GM23338 (cell line): ENCODE measurements around the gene TBX1. TPM values are rescaled to one million over a fixed set of nuclear protein-coding genes. Genes with fewer than 3 reads are reported as not detected.

Experiments
- ATAC-seq: fragments of 200-7000 bp; cut with Tn5 transposase; 3 replicates; pipeline ENCODE4 v1.9.1; 2020
- DNase-seq: peaks from one replicate; pipeline ENCODE4 v3.0.0-alpha.2; 2015; ENCODE audit warnings: low spot score
- H2AFZ ChIP-seq: fragments of 200-600 bp; sonication (generic); 2 replicates; pipeline ENCODE4 v1.8.0; 2016; ENCODE audit warnings: antibody characterized with exemption, mild to moderate bottlenecking, moderate library complexity
- H3F3A ChIP-seq: fragments of 200-600 bp; sonication (generic); replicated peaks from 2 replicates; pipeline ENCODE4 v1.8.0; 2017; ENCODE audit warnings: antibody characterized with exemption, mixed run types, low read depth
- H3K27ac ChIP-seq: fragments of 200-600 bp; sonication (generic); 2 replicates; pipeline ENCODE4 v1.6.1; 2016; ENCODE audit warnings: low read depth
- H3K27me3 ChIP-seq: fragments of 200-600 bp; sonication (generic); 2 replicates; pipeline ENCODE4 v1.8.0; 2016; ENCODE audit warnings: mild to moderate bottlenecking, mixed run types, moderate library complexity; ENCODE audit not compliant: insufficient read depth
- H3K36me3 ChIP-seq: fragments of 200-600 bp; sonication (generic); 2 replicates; pipeline ENCODE4 v1.8.0; 2016; ENCODE audit warnings: mild to moderate bottlenecking; ENCODE audit not compliant: insufficient read depth
- H3K4me1 ChIP-seq: fragments of 200-600 bp; sonication (generic); 2 replicates; pipeline ENCODE4 v1.8.0; 2016; ENCODE audit warnings: mild to moderate bottlenecking, moderate library complexity; ENCODE audit not compliant: insufficient read depth
- H3K4me2 ChIP-seq: fragments of 200-600 bp; sonication (generic); 2 replicates; pipeline ENCODE4 v1.7.1; 2017; ENCODE audit warnings: mixed run types
- H3K4me3 ChIP-seq: fragments of 200-600 bp; sonication (generic); 2 replicates; pipeline ENCODE4 v1.6.1; 2016; ENCODE audit warnings: mixed run types
- H3K79me2 ChIP-seq: fragments of 200-600 bp; sonication (generic); replicated peaks from 2 replicates; pipeline ENCODE4 v1.8.0; 2017; ENCODE audit warnings: mild to moderate bottlenecking; ENCODE audit not compliant: insufficient read depth
- H3K9me2 ChIP-seq: fragments of 200-600 bp; sonication (generic); 2 replicates; pipeline ENCODE4 v1.8.0; 2017; ENCODE audit not compliant: insufficient read depth
- H4K20me1 ChIP-seq: fragments of 200-600 bp; sonication (generic); replicated peaks from 2 replicates; pipeline ENCODE4 v1.8.0; 2017; ENCODE audit warnings: mild to moderate bottlenecking; ENCODE audit not compliant: insufficient read depth
- H3K27ac Mint-ChIP-seq: 2 replicates; pipeline ENCODE4 v1.8.0; 2020; ENCODE audit warnings: inconsistent platforms, mild to moderate bottlenecking, moderate library complexity, mixed read lengths
- H3K27me3 Mint-ChIP-seq: 3 replicates; pipeline ENCODE4 v1.8.0; 2022; ENCODE audit warnings: low read depth, mild to moderate bottlenecking, moderate library complexity, mixed read lengths, inconsistent platforms; ENCODE audit not compliant: insufficient read depth, poor library complexity
- H3K36me3 Mint-ChIP-seq: 3 replicates; pipeline ENCODE4 v1.8.0; 2021; ENCODE audit warnings: low read depth, mild to moderate bottlenecking, inconsistent platforms, moderate library complexity, mixed read lengths
- H3K4me1 Mint-ChIP-seq: 3 replicates; pipeline ENCODE4 v1.8.0; 2020; ENCODE audit warnings: mild to moderate bottlenecking, inconsistent platforms, mixed read lengths
- H3K4me3 Mint-ChIP-seq: 3 replicates; pipeline ENCODE4 v1.8.0; 2021; ENCODE audit warnings: moderate library complexity, mild to moderate bottlenecking, inconsistent platforms, mixed read lengths
- H3K9me3 Mint-ChIP-seq: 3 replicates; pipeline ENCODE4 v1.8.0; 2020; ENCODE audit warnings: moderate library complexity, mild to moderate bottlenecking, inconsistent platforms, mixed read lengths
- CREB1 ChIP-seq: fragments of 250-450 bp; sonication (Bioruptor Pico); IDR thresholded peaks from 2 replicates; pipeline ENCODE4 v1.5.0; 2020; ENCODE audit warnings: low read depth, mild to moderate bottlenecking, moderate library complexity
- CTCF ChIP-seq, 2 experiments: fragments of 200-600 bp in 1 of 2; sonication (generic) in 1 of 2; conservative IDR thresholded peaks; 2 replicates each; pipeline versions ENCODE4 v1.5.1 to v1.6.1; 2016 to 2017; ENCODE audit warnings: antibody characterized with exemption in 2 of 2, low read depth in 2 of 2, mild to moderate bottlenecking in 2 of 2, moderate library complexity in 1 of 2
- ETS1 ChIP-seq: IDR thresholded peaks from 2 replicates; pipeline ENCODE4 v1.6.1; 2016; ENCODE audit warnings: antibody characterized with exemption
- EZH2 ChIP-seq: fragments of 200-600 bp; sonication (generic); IDR thresholded peaks from one replicate; pipeline ENCODE4 v1.8.0; 2017; ENCODE audit warnings: antibody characterized with exemption, mild to moderate bottlenecking, low read depth; ENCODE audit not compliant: unreplicated experiment
- EZH2phosphoT487 ChIP-seq: fragments of 200-600 bp; sonication (generic); IDR thresholded peaks from one replicate; pipeline ENCODE4 v1.8.1; 2018; ENCODE audit warnings: antibody characterized with exemption; ENCODE audit not compliant: unreplicated experiment
- JUNB ChIP-seq: IDR thresholded peaks from one replicate; pipeline ENCODE4 v1.6.1; 2016; ENCODE audit warnings: antibody characterized with exemption; ENCODE audit not compliant: unreplicated experiment
- NANOG ChIP-seq: IDR thresholded peaks from 2 replicates; pipeline ENCODE4 v1.6.1; 2016; ENCODE audit warnings: antibody characterized with exemption, borderline replicate concordance
- POLR2AphosphoS5 ChIP-seq: IDR thresholded peaks from 2 replicates; pipeline ENCODE4 v1.6.1; 2016; ENCODE audit warnings: antibody characterized with exemption, low read depth
- STAT1 ChIP-seq: IDR thresholded peaks from one replicate; pipeline ENCODE4 v1.6.1; 2016; ENCODE audit warnings: antibody characterized with exemption; ENCODE audit not compliant: unreplicated experiment
- ZNF114 ChIP-seq: fragments of 250-450 bp; sonication (Bioruptor Pico); IDR thresholded peaks from 2 replicates; pipeline ENCODE4 v1.5.0; 2020; ENCODE audit warnings: mild to moderate bottlenecking, moderate library complexity
- ZNF331 ChIP-seq: fragments of 250-450 bp; sonication (Bioruptor Pico); IDR thresholded peaks from 2 replicates; pipeline ENCODE4 v1.5.0; 2020; ENCODE audit warnings: low read depth, mild to moderate bottlenecking, moderate library complexity
- polyA plus RNA-seq: library from polyadenylated mRNA; unstranded; fragments of >200 nt; fragmentation: Nextera tagmentation; extraction: Ambion mirVana; gene quantifications from 2 replicates; pipeline ENCODE4 v1.2.1, GENCODE V29; 2016
- total RNA-seq: library from RNA; depleted of rRNA; stranded (reverse); fragments of >200 nt; shearing (Covaris generic); gene quantifications from 2 replicates; pipeline ENCODE4 v1.2.3, GENCODE V29; 2014
- TF ChIP-seq, protein P1 (sequence below): IDR thresholded peaks from one replicate; pipeline ENCODE4 v1.6.1; 2018; ENCODE audit warnings: antibody characterized with exemption; ENCODE audit not compliant: unreplicated experiment
- TF ChIP-seq, protein P2 (sequence below): fragments of 250-450 bp; sonication (Bioruptor Pico); IDR thresholded peaks from 2 replicates; pipeline ENCODE4 v1.5.0; 2020; ENCODE audit warnings: mild to moderate bottlenecking, moderate library complexity

Gene TBX1
- total and polyA plus RNA-seq, 2 experiments from 2014 or later = 0.19 to 0.66 TPM

- Mint-ChIP-seq H3K36me3 (no peaks in the 10 kb centered on the region), H3K27me3 (peaks cover 20% of the 10 kb centered on the region), H3K27ac (no peak overlapping the region), H3K4me1 (no peaks in the 10 kb centered on the region; the same call in 2 of the 3 replicates), H3K9me3 (no peaks in the 10 kb centered on the region; the same call in 2 of the 3 replicates), H3K4me3 (no peak overlapping the region)
- Histone ChIP-seq H3K4me3 (no peak overlapping the region), H3K4me2 (no peak overlapping the region), H2AFZ (no peak overlapping the region), H3K27ac (no peak overlapping the region), H3K36me3 (no peaks in the 10 kb centered on the region), H3F3A (no peaks in the 10 kb centered on the region), H3K79me2 (no peaks in the 10 kb centered on the region), H3K9me2 (no peaks in the 10 kb centered on the region), H3K4me1 (no peaks in the 10 kb centered on the region), H4K20me1 (no peaks in the 10 kb centered on the region), H3K27me3 (no peaks in the 10 kb centered on the region)
- ATAC-seq (no peak), DNase-seq (no peak)
- TF ChIP-seq, protein P1, sequence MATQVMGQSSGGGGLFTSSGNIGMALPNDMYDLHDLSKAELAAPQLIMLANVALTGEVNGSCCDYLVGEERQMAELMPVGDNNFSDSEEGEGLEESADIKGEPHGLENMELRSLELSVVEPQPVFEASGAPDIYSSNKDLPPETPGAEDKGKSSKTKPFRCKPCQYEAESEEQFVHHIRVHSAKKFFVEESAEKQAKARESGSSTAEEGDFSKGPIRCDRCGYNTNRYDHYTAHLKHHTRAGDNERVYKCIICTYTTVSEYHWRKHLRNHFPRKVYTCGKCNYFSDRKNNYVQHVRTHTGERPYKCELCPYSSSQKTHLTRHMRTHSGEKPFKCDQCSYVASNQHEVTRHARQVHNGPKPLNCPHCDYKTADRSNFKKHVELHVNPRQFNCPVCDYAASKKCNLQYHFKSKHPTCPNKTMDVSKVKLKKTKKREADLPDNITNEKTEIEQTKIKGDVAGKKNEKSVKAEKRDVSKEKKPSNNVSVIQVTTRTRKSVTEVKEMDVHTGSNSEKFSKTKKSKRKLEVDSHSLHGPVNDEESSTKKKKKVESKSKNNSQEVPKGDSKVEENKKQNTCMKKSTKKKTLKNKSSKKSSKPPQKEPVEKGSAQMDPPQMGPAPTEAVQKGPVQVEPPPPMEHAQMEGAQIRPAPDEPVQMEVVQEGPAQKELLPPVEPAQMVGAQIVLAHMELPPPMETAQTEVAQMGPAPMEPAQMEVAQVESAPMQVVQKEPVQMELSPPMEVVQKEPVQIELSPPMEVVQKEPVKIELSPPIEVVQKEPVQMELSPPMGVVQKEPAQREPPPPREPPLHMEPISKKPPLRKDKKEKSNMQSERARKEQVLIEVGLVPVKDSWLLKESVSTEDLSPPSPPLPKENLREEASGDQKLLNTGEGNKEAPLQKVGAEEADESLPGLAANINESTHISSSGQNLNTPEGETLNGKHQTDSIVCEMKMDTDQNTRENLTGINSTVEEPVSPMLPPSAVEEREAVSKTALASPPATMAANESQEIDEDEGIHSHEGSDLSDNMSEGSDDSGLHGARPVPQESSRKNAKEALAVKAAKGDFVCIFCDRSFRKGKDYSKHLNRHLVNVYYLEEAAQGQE = no peak
- TF ChIP-seq EZH2 = no peak
- TF ChIP-seq ETS1 = no peak
- no peak for TF ChIP-seq CTCF (conservative IDR thresholded peaks at IDR 0.05; ENCODE audit: low read depth in 2 of 2)
- TF ChIP-seq, protein P2, sequence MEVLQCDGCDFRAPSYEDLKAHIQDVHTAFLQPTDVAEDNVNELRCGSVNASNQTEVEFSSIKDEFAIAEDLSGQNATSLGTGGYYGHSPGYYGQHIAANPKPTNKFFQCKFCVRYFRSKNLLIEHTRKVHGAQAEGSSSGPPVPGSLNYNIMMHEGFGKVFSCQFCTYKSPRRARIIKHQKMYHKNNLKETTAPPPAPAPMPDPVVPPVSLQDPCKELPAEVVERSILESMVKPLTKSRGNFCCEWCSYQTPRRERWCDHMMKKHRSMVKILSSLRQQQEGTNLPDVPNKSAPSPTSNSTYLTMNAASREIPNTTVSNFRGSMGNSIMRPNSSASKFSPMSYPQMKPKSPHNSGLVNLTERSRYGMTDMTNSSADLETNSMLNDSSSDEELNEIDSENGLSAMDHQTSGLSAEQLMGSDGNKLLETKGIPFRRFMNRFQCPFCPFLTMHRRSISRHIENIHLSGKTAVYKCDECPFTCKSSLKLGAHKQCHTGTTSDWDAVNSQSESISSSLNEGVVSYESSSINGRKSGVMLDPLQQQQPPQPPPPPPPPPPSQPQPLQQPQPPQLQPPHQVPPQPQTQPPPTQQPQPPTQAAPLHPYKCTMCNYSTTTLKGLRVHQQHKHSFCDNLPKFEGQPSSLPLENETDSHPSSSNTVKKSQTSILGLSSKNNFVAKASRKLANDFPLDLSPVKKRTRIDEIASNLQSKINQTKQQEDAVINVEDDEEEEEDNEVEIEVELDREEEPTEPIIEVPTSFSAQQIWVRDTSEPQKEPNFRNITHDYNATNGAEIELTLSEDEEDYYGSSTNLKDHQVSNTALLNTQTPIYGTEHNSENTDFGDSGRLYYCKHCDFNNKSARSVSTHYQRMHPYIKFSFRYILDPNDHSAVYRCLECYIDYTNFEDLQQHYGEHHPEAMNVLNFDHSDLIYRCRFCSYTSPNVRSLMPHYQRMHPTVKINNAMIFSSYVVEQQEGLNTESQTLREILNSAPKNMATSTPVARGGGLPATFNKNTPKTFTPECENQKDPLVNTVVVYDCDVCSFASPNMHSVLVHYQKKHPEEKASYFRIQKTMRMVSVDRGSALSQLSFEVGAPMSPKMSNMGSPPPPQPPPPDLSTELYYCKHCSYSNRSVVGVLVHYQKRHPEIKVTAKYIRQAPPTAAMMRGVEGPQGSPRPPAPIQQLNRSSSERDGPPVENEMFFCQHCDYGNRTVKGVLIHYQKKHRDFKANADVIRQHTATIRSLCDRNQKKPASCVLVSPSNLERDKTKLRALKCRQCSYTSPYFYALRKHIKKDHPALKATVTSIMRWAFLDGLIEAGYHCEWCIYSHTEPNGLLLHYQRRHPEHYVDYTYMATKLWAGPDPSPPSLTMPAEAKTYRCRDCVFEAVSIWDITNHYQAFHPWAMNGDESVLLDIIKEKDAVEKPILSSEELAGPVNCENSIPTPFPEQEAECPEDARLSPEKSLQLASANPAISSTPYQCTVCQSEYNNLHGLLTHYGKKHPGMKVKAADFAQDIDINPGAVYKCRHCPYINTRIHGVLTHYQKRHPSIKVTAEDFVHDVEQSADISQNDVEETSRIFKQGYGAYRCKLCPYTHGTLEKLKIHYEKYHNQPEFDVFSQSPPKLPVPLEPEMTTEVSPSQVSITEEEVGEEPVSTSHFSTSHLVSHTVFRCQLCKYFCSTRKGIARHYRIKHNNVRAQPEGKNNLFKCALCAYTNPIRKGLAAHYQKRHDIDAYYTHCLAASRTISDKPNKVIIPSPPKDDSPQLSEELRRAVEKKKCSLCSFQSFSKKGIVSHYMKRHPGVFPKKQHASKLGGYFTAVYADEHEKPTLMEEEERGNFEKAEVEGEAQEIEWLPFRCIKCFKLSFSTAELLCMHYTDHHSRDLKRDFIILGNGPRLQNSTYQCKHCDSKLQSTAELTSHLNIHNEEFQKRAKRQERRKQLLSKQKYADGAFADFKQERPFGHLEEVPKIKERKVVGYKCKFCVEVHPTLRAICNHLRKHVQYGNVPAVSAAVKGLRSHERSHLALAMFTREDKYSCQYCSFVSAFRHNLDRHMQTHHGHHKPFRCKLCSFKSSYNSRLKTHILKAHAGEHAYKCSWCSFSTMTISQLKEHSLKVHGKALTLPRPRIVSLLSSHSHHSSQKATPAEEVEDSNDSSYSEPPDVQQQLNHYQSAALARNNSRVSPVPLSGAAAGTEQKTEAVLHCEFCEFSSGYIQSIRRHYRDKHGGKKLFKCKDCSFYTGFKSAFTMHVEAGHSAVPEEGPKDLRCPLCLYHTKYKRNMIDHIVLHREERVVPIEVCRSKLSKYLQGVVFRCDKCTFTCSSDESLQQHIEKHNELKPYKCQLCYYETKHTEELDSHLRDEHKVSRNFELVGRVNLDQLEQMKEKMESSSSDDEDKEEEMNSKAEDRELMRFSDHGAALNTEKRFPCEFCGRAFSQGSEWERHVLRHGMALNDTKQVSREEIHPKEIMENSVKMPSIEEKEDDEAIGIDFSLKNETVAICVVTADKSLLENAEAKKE (CRISPR knock-in tag) = no peak
- TF ChIP-seq CREB1 (CRISPR knock-in tag) = no peak
- no peak for TF ChIP-seq JUNB
- TF ChIP-seq ZNF114 = no peak
- no peak for TF ChIP-seq ZNF331 (CRISPR knock-in tag)
- TF ChIP-seq NANOG = no peak
- no peak for TF ChIP-seq EZH2phosphoT487
- no peak for TF ChIP-seq STAT1
- TF ChIP-seq POLR2AphosphoS5 = no peak
Measured at GRCh38 chr22:19776433-19777031, 16.0 kb downstream of the TBX1 start.
